NOMO-1 (cell line): Measurements from ENCODE around the gene INAVA.
A peak's percentile ranks its signal among the peaks of the same experiment; 100 is the strongest.
"Not testable (repeated sequence)": the region's sequence is repeated elsewhere in the genome, so short reads cannot be mapped to it uniquely, and the experiment has no call there.

Experiments used
- DNase-seq, 2 experiments: peaks; one replicate each; lab custom pipeline; 2025; ENCODE audit not compliant: unreplicated experiment in 2 of 2; lab: John Stamatoyannopoulos, UW

Gene INAVA

DNA sequence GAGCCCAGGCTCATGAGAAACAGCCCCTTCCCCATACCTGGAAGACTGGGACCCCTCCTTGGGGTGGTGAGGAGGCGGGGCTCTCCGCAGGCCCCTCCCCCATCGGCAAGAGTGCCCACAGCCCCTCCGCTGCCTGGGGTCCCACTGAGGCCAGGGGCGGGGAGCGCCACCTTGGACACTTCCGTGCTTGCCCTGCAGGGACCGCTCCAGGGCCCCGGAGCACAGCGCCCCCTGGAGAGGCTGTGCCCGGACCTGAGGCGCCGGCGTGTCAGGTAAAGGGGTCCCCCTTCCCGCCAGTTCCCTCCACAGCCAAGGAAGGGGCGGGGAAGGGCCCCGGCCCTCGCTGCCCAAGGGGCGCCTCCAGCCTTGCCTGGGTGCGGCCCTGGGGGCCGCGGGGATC is 21.5 kb downstream of the INAVA start:
- DNase-seq, result no peak

DNA sequence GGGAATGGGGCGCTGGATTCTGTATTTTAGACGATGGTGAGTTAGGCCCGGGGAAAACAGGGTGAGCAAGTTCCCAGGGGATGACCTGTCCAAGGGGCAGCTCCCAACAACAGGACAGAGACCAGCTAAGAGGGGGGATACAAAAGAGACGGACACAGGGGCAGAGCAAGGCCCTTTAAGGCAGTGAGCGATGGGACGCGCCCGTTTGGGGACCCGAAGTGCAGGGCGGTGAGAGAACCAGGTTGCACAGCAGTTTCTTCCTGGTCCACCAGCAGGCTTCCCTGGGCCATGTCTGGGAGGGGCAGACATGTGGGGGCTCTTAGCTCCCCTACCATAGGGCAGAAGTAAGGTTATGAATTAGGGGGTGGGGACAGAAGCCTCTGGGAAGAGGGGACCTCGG is 22.0 kb downstream of the INAVA start:
- no peak for DNase-seq

DNA sequence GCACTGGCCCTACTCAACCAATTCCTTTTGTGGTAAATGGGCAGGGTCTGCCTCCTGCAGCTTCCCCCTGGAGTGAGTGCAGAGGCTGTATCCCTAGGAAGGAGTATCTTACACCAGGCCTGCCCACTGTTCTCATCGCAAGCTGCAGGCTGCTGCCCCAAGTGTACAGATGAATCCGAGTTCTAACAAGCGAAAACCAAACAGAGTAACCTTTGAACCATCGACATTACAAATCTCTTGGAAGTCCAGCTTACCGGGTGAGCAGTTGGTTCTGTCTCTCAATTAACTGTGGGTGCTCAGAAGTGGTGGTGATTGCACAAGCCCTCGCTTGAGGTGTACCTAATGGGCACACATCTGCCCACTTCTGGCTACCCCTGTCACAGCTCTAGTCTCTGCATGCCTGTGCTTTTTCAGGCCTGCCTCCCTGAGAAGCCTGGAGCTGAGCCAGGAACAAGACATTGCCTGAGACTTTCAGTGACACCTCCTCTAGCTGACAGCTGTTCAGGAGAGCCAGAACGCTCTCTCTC is 22.7 kb downstream of the INAVA start:
- no peak for DNase-seq

DNA sequence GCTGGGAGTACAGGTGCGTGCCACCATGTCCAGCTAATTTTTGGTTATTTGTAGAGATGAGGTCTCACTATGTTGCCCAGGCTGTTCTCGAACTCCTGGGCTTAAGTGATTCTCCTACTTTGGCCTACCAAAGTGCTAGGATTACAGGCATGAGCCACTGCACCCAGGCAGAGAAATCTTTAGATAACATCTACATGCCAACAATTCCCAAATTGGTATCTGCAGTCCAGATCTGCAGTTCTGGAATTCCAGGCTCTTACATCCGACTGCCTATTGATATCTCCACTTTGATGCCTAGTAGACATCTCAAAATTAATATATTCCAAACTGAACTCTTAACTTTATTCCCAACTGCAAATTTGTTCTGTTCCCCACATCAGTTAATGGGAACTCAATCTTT is 23.3 kb downstream of the INAVA start:
- no peak for DNase-seq

DNA sequence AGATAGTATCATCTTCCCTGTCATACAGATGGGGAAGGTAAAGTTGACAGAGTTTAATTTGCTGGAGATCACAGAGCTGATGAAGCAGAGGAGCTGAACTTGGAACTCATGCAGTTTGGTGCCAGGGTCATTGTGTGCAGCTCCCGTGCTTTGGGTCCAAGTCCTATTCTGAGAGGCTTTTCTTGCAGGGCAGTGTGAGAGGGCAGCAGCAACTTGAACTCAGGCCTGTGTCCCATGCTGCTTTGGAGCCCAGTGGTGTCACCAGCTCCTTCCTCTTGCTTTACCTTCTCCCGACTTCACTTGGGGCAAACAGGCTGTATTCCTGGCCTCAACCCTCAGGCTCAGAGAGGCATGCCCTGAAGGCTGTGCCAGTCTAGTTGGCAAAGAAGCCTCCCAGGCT is 24.7 kb downstream of the INAVA start:
- DNase-seq, result no peak

DNA sequence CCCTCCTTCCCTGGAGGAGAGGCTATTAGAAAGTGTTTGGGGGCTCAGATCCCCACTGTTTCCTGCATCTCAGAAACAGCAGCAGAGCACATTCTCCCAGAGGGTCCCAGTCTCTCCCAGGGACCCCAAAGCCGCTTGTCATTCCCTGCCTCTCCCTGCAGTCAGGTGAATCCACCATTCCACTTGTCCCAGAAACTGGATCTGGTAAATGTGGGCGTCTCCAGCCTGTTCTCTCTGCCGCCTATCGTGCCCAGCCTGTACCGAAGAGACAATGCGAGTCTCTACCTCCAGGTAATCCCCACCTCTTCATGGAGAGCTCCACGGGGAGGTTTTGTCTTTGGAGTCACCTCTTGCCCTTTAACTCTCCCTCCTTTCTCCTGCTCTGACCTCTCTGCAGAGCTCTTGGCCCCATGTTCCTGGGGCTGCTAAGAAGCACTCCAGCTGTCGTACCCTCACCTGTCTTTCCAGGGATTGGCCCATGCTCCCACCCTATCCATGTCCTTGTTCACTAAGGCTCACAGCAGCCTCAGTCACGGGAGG is 26.9 kb downstream of the INAVA start:
- DNase-seq, result no peak

DNA sequence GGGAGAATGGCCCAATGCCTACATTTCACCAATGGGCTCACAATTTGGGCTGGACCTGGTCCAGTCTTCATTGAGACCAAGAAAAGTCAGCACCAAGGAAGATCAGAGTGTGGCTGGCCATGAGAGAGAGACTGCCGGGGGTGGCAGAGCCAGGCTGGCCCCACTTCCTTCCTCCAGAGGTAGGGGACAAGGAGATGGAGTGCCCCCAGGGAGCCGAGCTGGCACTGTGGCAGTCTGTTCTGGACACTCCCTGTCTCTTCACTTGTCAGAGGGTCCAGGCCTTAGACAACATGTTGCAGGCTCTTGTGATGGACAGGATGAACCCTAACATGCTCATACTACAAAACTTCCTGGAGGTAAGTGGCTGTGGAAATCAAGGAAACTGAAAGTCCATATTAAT is 27.7 kb downstream of the INAVA start:
- no peak for DNase-seq

DNA sequence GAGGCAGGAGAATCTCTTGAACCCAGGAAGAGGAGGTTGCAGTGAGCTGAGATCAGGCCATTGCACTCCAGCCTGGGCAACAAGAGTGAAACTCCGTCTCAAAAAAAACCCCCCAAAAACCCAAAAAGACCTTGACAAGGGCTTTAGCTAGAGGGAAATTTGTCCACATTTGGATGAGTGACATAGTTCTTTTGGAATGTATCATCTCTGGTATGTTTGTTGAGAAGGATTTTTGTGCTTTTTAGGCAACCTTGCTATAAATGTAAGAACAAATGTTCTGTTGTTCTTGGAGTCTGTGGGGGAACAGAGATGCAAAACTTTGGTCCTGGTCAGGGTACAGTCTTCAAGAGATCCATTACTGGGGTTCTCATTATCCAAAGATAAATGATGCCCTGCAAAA is 28.9 kb downstream of the INAVA start:
- no peak for DNase-seq

DNA sequence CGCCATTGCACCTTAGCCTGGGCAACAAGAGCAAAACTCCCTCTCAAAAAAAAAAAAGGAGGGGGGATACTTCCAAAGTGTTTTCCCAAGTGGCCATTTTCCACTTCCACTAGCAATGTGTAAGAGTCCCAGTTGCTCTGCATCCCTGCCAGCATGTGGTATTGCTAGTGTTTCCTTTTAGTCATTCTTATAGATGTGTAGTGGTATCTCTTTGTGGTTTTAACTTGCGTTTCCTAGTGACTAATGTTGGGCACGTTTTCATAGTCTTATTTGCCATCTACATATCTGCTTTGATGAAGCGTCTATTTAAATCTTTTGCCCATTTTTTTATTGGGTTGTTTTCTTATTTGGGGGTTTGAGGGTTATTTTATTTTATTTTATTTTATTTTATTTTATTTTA is 31.1 kb downstream of the INAVA start:
- peak in 1 of 2 experiments; percentile 12 for DNase-seq

DNA sequence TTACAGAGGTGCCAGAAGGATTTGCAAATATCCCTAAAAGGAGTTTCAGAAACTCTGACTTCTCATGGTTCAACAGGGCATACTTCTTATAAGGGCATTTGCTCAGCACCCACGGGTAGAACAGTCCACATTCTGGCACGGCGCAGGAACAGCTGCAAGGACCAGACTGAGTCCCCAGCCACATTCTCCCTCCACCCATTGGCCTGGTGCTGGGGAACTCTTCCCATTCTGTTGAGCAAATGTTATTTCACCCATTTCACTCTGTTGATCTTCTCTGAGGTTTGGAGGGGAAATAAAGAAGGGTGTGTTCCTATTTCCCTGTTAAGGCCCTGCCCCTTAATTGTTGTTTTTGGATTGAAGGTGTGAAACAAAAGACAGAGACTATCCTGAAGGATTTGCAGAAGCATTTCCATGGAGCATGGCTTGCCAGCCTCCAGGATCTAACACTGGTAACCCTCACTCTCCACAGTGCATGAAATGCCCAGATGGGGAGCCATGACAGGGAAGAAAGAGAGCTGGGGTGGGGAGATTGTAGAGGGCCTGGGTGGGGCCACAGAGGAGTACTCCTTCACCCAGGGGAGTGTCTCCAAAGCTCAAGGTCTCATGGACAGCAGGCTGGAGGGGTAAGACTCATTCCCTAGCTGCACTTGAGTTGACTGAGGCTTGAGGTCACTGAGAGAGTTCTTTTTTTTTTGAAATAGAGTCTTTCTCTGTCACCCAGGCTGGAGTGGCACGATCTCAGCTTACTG is 35.0 kb downstream of the INAVA start:
- no peak for DNase-seq

DNA sequence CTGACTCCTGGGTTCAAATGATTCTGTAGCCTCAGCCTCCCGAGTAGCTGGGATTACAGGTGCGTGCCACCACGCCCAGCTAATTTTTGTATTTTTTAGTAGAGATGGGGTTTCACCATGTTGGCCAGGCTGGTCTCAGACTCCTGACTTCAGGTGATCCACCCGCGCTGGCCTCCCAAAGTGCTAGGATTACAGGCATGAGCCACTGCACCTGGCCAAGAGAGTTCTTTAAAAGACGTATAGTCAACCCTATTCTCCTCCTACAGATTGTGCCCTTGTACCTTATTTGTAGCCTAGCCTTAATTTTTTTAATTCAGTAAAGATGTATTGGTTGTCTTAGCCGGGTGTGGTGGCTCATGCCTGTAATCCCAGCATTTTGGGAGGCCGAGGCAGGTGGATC is 35.6 kb downstream of the INAVA start:
- DNase-seq, result not testable (repeated sequence)

DNA sequence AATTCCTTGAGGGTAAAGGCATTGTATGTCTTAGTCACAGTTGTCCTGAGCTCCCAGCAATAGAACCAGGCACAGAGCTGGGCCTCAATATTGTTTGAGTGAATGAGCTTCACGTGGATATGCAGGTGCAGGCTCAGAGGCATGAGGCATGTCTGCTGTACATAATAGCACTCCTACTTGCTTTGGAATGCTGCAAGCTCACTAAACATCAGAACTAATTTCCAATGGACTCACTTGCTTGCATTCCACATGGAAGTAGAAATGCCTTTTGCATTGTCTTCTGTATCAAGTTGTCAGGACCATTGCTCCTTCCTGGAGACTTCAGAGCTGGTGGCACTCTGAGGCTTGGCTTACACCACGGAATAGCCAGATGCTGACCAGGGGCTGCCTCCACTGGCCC is 37.1 kb downstream of the INAVA start:
- DNase-seq, result no peak

DNA sequence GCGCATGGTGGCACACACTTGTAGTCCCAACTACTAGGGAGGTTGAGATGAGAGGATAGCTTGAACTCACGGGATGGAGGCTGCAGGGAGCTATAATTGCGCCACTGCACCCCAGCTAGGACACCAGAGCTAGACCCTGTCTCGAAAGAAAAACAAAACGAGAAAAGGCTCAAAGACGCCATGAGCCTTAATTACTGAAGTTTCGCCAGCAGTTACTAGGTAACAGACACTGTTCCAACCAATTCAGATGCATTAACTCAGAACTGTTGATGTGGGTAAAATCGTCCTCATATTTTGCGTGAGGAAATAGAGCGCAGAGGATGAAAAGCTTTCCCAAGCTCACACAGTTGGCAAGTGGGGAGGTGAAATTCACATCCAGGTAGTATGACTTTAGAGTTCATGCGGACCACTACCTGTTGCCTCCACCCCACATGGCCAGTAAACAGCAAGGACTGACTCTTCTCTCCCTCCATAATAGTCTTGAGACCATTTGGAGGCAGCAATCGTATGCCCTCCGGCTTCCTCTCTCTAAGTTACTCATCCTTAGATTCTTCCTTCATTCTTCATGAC is 40.1 kb downstream of the INAVA start:
- no peak for DNase-seq

DNA sequence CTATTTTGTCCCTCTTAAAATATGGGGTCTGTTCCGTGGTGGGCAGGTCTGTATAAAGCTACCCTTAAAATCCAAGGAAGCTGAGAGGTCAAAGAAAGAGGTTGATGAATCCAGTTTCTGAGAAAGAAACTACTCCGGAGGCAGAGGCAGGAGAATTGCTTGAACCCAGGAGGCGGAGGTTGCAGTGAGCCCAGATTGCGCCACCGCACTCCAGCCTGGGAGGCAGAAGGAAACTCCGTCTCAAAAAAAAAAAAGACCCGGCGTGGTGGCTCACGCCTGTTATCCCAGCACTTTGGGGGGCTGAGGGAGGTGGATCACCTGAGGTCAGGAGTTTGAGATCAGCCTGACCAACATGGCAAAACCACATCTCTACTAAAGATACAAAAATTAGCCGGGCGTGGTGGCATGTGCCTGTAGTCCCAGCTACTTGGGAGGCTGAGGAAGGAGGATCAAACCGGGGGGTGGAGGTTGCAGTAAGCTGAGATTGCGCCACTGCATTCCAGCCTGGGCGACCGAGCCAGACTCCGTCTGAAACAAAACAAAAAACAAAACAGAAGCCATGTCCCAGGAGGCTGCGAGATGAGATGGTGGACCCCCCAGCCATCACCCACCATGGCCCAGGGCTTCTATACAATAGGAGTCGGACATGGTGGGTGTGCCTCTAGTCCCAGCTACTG is 40.7 kb downstream of the INAVA start:
- not testable (repeated sequence) for DNase-seq

DNA sequence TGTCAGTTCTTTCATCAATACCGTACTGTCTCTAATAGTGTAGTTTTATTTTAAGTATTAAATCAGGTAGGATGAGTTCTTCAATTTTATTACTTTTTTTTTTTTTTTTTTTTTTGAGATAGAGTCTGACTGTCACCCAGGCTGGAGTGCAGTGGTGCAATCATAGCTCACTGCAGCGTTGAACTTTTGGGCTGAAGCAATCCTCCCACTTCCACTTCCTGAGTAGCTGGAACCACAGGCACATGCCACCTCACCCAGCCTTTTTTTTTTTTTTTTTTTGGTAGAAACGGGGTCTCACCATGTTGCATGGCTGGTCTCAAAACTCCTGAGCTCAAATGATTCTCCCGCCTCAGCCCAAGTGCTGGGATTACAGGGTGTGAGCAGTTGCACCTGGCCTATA is 44.3 kb downstream of the INAVA start:
- peak; percentile 67 to 85 for DNase-seq

DNA sequence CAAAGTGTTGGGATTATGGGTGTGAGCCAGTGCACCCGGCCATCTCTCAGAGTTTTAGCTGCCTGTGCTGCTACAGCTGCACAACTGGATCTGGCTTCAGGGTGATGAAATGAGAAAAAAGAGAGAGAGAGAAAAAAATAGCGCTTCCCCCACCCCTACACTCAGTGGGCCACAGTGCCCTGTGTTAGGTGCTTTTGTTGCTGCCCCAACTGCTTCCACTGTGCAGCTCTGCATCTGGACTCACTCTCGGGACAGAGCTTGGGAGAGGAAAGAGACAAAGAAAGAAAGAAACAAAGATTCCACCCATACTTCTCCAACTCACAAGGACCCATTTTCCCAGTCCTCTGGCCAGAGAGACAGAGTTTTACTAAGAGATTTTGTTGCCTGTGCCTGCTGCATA is 50.4 kb downstream of the INAVA start:
- no peak for DNase-seq

DNA sequence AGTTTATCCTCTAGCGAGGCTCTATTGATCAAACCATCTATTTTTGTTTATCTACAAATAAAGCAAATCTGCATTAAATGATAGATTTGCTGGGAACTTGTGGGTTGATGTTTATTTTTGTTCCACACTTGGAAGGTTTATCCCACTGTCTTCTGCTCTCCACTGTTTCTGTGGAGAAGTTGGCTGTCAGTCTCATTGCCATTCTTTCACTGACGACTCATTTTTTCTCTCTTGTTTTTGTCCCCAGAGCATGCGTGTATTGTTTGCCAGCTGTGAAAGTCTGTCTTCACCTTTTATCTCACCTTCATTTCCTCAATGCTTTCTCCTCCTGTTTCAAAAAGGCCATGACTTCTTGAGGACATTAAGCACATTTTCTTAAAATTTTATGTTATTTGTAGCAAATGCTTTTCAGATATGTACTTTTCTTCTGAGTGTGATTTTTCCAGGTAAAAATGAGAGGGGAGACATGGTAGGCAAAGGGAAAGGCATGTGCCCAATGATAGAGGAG is 52.4 kb downstream of the INAVA start:
- no peak for DNase-seq

DNA sequence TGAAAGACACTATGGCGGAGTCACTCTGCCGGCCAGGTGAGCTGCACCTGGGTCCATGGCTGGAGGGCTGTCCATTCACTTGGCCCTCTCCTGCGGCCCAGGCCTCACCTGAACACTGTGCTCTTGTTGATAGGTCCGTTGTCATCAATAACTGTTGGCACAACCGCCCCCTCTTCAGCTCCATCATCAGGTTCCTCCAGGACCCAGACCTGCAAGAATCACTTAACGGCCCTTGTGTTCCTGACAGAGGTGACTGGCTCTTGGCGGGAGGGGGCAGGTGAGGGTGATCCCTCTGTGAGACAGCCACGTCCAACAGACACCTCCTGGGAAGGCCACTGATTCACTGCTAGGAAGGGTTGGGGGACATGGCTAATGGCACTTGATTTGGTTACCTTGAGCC is 54.9 kb downstream of the INAVA start:
- DNase-seq, result no peak

DNA sequence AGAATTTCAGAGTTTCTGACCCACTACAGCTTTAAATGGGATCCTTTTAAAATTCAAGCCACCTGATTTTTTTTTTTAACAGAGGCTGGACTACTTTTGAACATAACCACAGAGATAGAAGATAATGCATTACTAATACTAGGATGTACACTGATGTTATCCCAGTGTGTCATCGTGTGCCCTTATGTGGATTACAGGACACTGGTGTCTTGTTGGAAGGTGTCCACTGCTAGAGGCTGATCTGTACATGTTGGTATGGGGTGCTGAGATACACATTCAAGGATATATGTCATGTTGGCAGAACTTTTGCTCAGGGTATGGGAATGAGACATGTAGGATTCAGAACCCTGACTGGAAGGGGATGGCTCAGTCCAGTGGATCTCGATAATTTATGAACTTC is 56.3 kb downstream of the INAVA start:
- no peak for DNase-seq

DNA sequence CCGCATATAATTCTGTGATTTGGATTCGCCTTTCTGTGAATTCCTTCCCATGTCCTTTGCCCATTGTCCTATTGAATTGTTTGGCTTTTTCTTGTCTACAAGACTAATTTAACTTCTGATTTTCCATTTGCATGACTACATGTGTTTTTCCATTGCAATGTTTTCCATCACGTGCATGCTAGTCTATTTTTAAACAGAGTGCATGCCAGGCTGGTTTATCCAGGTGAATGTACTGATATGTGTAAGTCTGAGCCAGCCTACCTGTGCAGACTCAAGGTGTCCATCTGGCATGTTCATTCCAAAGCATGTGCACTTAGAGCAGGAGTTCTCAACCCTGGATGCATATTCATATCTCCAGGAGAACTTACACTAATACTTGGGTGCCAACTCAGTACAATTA is 59.7 kb downstream of the INAVA start:
- no peak for DNase-seq

DNA sequence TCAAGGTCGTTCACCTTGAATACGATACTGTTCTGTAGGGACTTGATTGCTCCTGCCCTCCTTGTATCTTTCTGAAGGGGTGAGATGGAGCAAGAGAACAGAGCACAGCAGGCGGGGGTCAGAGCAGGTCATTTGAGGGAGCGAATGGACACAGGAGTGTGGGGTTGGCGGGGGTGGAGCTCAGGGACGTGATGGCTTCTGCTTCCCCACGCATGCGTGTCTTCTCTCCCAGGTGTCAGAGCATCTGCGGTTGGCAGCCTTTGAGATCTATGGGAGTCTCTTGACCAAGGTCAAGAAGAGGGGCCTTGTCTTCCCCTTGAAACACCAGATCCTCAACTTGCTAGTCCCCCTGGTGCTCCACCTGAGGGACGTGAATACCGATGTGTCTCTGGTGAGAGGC is 63.9 kb downstream of the INAVA start:
- no peak for DNase-seq
